ENCODE data around the gene CHRNG.

The CHRNG gene, protein sequence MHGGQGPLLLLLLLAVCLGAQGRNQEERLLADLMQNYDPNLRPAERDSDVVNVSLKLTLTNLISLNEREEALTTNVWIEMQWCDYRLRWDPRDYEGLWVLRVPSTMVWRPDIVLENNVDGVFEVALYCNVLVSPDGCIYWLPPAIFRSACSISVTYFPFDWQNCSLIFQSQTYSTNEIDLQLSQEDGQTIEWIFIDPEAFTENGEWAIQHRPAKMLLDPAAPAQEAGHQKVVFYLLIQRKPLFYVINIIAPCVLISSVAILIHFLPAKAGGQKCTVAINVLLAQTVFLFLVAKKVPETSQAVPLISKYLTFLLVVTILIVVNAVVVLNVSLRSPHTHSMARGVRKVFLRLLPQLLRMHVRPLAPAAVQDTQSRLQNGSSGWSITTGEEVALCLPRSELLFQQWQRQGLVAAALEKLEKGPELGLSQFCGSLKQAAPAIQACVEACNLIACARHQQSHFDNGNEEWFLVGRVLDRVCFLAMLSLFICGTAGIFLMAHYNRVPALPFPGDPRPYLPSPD
- total RNA-seq: 0 to 0.58 (median 0.18) reads per million in 4 experiments

DNA sequence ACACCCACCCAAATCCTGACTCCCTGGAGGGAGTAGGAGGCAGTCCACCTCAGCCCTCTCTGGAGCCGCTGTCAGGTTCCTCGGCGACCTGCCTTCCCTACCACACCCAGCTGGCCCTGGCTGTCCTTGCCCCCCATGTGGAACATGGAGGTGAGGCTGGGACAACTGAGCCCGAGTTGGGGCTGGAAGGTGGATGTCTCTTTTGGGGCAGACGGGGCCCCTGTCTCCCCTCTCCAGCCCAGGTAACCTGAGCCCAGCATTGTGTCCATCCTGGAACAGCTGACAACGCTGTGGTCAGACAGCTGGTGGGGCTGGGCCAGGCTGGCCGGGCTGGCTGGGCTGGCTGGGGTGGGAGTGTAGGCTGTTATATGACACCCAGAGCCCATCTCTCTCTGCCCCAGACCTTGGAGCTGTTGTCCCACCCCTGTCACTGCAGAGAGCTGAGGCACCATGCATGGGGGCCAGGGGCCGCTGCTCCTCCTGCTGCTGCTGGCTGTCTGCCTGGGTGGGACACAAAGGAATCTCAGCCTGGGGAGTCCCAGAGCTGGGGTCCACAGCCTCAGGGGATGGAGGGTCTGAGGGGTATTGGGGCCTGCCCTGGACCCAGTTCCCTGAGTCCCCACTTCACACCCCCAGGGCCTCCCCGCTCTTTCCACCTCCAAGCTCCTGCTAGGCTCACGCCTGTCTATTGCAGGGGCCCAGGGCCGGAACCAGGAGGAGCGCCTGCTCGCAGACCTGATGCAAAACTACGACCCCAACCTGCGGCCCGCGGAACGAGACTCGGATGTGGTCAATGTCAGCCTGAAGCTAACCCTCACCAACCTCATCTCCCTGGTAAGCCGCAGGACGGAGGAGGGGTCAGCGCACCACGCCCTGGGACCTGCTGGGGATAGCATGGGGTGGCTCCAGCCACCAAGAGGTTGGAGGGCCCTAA lies at the start of gene CHRNG:
TSS of gene CHRNG (plus strand) at position 395 of the 934 bp plus-strand sequence. CDS start at position 451, 56 bp downstream.
- DNase-seq: no peak

- no peak for DNase-seq
Observed at GRCh38 chr2:232490221-232491138, 49.0 kb upstream of the CHRNG start.

DNA sequence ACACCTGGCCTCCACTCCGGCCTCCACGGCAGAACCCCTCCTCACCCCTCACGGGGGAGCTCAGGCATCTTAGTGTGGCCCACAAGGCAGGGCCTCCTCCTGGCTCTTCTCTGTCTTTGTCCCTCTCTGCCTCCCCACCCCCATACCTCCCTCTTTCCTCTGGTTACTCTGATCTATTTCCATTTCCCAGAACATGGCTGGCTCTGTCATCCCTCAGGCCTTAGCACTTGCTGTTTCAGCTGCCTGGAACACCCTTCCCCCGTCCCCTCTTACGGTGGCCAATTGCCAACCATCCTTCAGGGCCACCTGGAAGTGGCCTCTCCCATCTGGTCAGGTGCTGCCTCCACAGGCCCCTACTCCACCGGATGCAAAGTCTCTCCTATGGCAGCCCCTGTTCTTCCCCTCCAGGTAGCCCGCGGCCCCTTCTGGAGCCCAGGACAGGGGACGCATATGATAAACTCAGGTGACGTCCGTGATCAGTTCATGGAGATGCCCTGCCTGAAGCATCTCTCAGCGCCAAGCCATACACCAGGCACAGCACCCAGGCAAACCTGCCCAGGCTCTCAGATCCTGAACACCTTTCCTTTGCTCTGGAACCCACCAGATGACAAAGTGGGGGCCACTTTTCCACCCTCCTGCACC lies 48.2 kb upstream of the CHRNG start:
- DNase-seq: no peak

DNA sequence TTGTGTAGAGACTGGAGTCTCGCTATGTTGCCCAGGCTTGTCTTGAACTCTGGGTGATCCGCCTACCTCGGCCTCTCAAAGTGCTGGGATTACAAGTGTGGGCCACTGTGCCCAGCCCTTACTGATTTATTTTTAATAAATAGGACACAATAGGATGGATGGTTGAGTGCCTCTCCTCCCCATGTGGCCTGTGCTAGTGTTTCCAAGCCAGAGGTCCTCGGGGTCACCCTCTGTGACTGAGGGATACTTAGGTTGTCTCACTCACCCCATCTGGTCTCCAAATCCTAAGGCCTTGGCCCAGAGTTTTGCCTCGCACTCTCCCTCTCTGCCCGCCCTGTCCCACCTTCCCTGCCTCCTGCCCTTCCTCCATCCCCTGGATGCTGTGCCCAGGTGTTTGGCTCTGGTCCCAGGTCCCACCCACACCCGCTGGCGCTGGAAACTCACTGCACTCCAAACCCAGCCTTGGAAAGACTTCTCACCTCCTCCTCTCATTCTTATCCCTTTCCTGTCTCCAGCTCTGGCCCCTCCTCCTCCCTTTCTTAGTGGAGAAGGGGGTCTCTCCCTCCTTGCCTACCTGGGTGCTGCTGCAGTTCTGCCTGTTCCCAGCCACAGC lies 47.1 kb upstream of the CHRNG start:
- no peak for DNase-seq

- DNase-seq: no peak
Observed at GRCh38 chr2:232492963-232493700, 46.4 kb upstream of the CHRNG start.

DNA sequence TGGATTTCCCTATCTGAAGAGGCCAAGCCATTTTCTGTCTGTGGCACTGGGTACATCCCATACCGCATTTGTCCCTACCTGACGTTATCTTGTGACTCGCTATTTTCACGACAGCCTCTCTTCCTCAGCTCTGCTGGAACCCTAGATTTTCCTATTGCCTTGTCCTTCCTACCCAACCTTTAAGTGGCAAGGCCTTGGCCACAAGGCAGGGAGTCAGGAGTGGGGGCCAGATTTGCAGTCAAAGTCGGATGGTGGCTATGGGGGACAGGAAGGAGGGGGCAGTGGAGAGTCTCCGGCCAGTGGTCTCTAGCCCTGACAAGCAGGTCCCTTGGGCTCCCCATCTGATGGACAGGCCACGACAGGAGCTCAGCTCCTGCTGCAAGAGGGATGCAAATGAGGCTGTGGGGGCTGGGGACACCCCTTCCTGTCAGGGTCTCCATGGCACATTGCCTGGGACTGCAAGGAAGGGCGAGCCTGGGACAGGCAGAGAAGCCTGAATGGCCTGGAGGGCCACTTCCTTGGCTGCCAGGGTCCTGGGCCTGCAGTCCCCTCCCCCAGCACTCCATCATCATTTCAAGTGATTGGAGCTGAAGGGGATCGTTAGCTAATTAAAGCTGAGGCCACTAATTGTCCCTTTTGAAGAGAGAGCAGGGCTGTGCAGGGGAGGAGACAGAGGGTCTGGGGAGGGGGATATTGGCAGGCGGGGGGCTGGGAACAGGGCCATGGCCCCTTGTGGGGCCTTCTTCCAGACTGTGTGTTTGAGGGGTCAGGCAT lies 45.6 kb upstream of the CHRNG start:
- no peak for DNase-seq

DNA sequence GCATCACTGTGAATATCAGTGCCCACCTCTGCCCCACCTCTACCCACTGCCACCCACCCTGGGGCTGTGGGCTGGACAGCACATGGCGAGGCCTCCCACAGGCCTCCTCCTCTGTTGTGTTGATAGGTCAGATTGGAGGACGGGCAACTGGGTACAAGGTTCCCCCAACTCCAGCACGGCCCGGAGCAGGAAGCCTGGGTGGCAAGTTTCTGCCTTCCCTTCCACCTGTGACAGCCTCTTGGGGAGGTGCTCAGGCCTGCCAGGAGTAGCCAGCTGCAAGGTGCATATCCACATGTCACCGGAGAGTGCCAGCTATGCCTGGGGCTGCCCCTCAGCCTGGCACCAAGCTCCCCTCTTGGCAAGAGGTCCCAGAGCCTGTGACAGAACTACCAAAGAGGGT lies 45.0 kb upstream of the CHRNG start:
- DNase-seq: no peak

DNA sequence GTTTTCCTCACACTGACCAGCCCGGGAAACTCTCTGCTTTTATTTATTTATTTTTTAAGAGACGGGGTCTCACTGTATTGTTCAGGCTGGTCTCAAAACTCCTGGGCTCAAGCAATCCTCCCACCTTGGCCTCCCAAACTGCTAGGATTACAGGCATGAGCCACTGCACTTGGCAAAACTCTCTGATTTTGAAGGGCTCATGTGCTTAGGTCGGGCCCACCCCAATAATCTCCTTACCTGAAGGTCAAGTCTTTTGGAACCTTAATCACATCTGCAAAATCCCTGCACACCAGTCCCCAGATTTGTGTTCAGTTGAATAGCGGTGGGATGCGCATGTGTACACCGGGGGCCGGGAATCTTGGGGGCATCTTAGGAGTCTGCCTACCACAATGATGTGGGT lies 44.2 kb upstream of the CHRNG start:
- DNase-seq: no peak

- no peak for DNase-seq
Observed at GRCh38 chr2:232496501-232497270, 42.8 kb upstream of the CHRNG start.

DNA sequence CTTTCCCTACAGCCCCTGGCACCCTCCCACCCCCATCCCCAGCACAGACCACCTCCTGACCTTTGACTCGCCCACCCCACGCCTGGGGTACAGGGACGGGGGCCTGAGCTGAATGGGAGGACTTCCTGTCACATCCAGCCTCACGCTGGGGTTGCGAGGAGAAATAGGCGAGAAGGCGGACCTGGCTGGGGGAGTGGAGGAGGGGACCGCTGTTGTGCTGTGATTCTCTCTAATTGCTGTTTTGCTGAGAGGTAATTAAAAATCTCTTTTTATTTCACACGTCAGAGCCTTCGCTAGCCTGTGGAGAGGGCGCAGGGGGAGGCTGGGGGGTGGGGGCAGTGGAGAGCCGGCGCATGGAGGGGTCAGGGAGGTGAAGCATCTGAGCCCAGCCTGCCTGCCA lies 42.1 kb upstream of the CHRNG start:
- DNase-seq: no peak

- no peak for DNase-seq
Observed at GRCh38 chr2:232498452-232498851, 41.0 kb upstream of the CHRNG start.

GRCh38 chr2:232501331-232501771 lies 38.1 kb upstream of the CHRNG start:
- no peak for DNase-seq

DNA sequence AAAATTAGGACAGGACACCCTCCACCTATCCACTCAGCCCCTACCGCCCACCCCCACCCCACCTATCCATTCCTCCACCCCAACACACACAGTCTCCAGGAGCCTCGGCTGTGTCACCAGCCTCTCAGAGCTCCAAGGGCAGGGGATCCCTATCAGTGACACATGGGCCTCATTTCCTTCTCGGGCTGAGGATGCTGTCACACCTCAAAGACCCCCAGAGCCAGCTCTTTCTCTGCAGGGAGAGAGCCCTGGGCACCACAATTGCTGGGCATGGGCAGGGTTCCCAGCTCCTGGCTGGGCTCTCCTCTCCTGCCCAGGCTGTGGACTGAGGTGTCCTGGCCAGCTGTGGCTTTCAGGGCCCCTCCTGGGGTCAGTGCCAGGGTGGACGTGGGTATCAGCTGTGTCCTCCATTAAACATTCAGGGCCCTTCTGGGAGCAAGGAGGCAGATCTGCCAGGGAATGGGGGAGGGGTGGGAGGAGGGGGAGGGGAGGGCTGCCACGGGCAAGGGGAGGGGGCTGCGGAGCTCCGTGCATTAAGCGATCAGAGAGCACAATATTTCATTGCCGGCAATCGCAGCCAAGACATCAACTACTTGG lies 37.6 kb upstream of the CHRNG start:
- DNase-seq: no peak

- no peak for DNase-seq
Observed at GRCh38 chr2:232502511-232502910, 37.0 kb upstream of the CHRNG start.

DNA sequence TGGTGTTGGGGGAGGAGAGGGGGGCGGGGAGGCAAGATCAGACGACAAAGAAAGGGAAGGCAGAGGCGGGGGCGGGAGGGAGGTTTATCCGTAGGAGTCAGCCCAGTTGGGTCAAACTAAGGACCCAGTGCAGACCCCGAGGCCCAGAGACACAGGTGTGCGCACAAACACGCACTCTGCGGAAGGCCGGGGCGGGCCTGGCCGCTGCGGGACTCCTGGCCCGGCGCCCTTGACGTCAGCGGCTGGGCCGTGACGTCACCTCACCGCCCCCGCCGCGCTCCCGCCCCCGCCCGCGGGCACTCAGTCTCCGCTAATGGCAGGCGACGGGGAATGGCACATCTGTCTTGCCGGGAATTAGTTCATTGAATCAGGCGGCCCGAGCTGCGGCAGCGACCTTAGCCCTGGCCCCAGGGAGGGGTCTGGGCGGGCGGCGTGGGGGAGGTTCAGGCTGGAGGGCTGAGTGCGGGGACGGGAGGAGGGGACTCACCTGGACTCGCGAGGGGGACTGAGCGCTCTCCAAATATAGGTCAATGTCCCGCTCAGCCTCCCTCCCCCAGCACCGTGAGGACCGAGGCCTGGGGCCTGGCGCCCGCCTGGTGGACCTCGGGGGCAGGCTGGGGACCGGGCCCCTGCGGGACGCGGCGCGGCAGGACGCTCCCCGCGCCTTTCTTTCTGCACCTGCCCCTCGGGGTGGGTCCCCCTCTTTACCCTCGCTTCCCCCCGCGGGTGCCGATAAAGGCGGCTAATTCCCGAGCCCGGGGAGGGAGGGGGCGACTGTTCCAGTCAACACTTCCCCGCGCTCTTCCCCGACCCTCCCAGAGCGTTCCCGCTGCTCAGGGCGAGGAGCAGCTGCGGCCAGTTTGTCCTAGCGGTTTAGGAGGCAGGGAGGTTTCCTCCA lies 36.3 kb upstream of the CHRNG start:
- peak; percentile 15 for DNase-seq

DNA sequence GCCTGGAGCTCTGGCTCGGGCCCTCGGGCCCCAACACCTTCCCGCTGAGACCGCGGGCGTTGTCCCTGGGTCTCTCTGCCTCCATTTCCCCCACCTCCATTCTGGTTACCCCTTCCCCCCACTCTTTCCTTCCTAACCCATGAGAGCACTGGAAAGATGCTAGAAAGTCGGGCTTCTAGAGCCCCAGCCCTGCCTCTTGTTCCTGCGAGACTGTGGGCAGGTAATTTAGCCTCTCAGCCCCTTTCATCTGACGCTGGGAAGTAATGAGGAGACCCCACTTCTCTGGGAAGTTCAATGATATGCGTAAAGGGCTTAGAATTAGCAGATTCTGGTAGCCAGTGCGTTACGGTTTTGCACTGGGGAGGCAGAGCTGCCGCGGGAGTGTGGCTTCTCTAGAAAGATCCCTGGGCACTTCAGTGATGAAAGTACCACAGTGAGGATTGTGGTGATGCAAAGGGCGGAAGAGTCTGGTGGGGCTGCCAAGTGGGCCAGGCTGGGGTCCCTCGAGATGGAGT lies 35.6 kb upstream of the CHRNG start:
- DNase-seq: no peak

GRCh38 chr2:232504438-232504837 lies 35.1 kb upstream of the CHRNG start:
- no peak for DNase-seq
